Measurements from ENCODE around the gene EIF1AY.

GRCh38 chrY:20559873-20560512 lies 15.6 kb upstream of the EIF1AY start:
- TF ChIP-seq POLR2A (IDR thresholded peaks at IDR 0.05) = no peak
- TF ChIP-seq CTCF (IDR thresholded peaks at IDR 0.05) = no peak

All from adrenal gland (tissue), 5 donors.